IMR-90 (cell line): Measurements from ENCODE around the gene ZNF580. TPM values are rescaled to one million over a fixed set of nuclear protein-coding genes. Genes with fewer than 3 reads are reported as not detected.

Experiments used
- ATAC-seq: fragments of 200-7000 bp; cut with Tn5 transposase; 2 replicates; pipeline ENCODE4 v1.9.1; 2020; ENCODE audit warnings: low read depth, mild to moderate bottlenecking, moderate library complexity
- Bru-seq: library from RNA; stranded (reverse); fragments of 400-500 nt; gene quantifications from one replicate; lab custom pipeline; 2021; lab: Mats Ljungman, UMichigan
- BruChase-seq, 2 experiments: library from RNA; stranded (reverse); fragments of 400-500 nt; gene quantifications; one replicate each; lab custom pipeline; 2021; lab: Mats Ljungman, UMichigan
- BruUV-seq: library from RNA; stranded (reverse); fragments of 400-500 nt; replicated peaks from 2 replicates; lab custom pipeline; 2021; lab: Mats Ljungman, UMichigan
- CTCF ChIA-PET: fragments of 300-600 bp; formaldehyde crosslinking; extraction: SDS; loops from one replicate; lab custom pipeline; 2021; ENCODE audit warnings: antibody characterized with exemption; lab: Yijun Ruan, JAX
- POLR2A ChIA-PET: fragments of 300-600 bp; sonication (Branson Sonifier 250); formaldehyde crosslinking; loops from one replicate; lab custom pipeline; 2022; ENCODE audit warnings: antibody characterized with exemption; ENCODE audit not compliant: unreplicated experiment; lab: Charles Lee
- DNase-seq: peaks from one replicate; pipeline ENCODE4 v3.0.0; 2013
- H2AFZ ChIP-seq: replicated peaks from 2 replicates; pipeline ENCODE3; 2013; ENCODE audit warnings: low read length, mild to moderate bottlenecking; ENCODE audit not compliant: poor library complexity
- H2AK5ac ChIP-seq: 2 replicates; pipeline ENCODE4 v1.6.1; 2013; ENCODE audit warnings: low read depth, low read length, inconsistent platforms
- H2AK9ac ChIP-seq: replicated peaks from 2 replicates; pipeline ENCODE3; 2013; ENCODE audit warnings: mild to moderate bottlenecking, low read depth, low read length, moderate library complexity; ENCODE audit not compliant: poor library complexity
- H2BK120ac ChIP-seq: 2 replicates; pipeline ENCODE4 v1.6.1; 2013; ENCODE audit warnings: low read depth, low read length, inconsistent platforms
- H2BK15ac ChIP-seq: 3 replicates; pipeline ENCODE4 v1.6.1; 2013; ENCODE audit warnings: low read depth, low read length, inconsistent platforms
- H2BK20ac ChIP-seq: 2 replicates; pipeline ENCODE4 v1.6.1; 2013; ENCODE audit warnings: low read depth, mild to moderate bottlenecking, inconsistent platforms, low read length, moderate library complexity
- H2BK5ac ChIP-seq: 2 replicates; pipeline ENCODE4 v1.6.1; 2013; ENCODE audit warnings: mild to moderate bottlenecking, low read depth, low read length, inconsistent platforms; ENCODE audit not compliant: poor library complexity, severe bottlenecking
- H3K14ac ChIP-seq: replicated peaks from 2 replicates; pipeline ENCODE4 v1.6.1; 2013; ENCODE audit warnings: low read depth, low read length, inconsistent platforms
- H3K18ac ChIP-seq: 2 replicates; pipeline ENCODE4 v1.6.1; 2013; ENCODE audit warnings: low read depth, low read length, control low read depth
- H3K23ac ChIP-seq: 2 replicates; pipeline ENCODE4 v1.6.1; 2013; ENCODE audit warnings: low read depth, low read length, inconsistent platforms
- H3K27ac ChIP-seq: 2 replicates; pipeline ENCODE4 v1.5.1; 2013; ENCODE audit warnings: mild to moderate bottlenecking, control low read depth, low read length; ENCODE audit not compliant: insufficient read depth
- H3K27me3 ChIP-seq: 2 replicates; pipeline ENCODE4 v1.6.1; 2013; ENCODE audit warnings: low read length; ENCODE audit not compliant: control insufficient read depth, insufficient read depth
- H3K36me3 ChIP-seq: 2 replicates; pipeline ENCODE4 v1.6.1; 2013; ENCODE audit warnings: low read length, mixed read lengths; ENCODE audit not compliant: control insufficient read depth, insufficient read depth
- H3K4ac ChIP-seq: 2 replicates; pipeline ENCODE4 v1.6.1; 2013; ENCODE audit warnings: low read depth, low read length, inconsistent platforms
- H3K4me1 ChIP-seq: 2 replicates; pipeline ENCODE4 v1.6.1; 2013; ENCODE audit warnings: low read length, mixed read lengths; ENCODE audit not compliant: control insufficient read depth, insufficient read depth
- H3K4me2 ChIP-seq: 2 replicates; pipeline ENCODE4 v1.6.1; 2013; ENCODE audit warnings: low read depth, mild to moderate bottlenecking, control low read depth, low read length, moderate library complexity
- H3K4me3 ChIP-seq: 2 replicates; pipeline ENCODE4 v1.5.1; 2013; ENCODE audit warnings: low read depth, mild to moderate bottlenecking, control low read depth, low read length, moderate library complexity; ENCODE audit not compliant: insufficient read depth
- H3K56ac ChIP-seq: 2 replicates; pipeline ENCODE4 v1.6.1; 2013; ENCODE audit warnings: low read length, inconsistent platforms; ENCODE audit not compliant: insufficient read depth; ENCODE audit errors: extremely low read depth
- H3K79me1 ChIP-seq, 2 experiments: 2 replicates each; pipeline ENCODE4 v1.6.1; 2013; ENCODE audit warnings: low read length in 2 of 2, inconsistent platforms in 1 of 2, low read depth in 1 of 2
- H3K9ac ChIP-seq: 2 replicates; pipeline ENCODE4 v1.6.1; 2013; ENCODE audit warnings: low read depth, low read length, control low read depth
- H3K9me1 ChIP-seq: 2 replicates; pipeline ENCODE4 v1.6.1; 2013; ENCODE audit warnings: low read length, inconsistent platforms; ENCODE audit not compliant: insufficient read depth
- H3K9me3 ChIP-seq: 2 replicates; pipeline ENCODE4 v1.6.1; 2013; ENCODE audit warnings: low read length; ENCODE audit not compliant: control insufficient read depth, insufficient read depth
- H4K20me1 ChIP-seq: 2 replicates; pipeline ENCODE4 v1.6.1; 2013; ENCODE audit warnings: low read length, inconsistent platforms; ENCODE audit not compliant: insufficient read depth
- H4K5ac ChIP-seq: 2 replicates; pipeline ENCODE4 v1.6.1; 2013; ENCODE audit warnings: mild to moderate bottlenecking, low read depth, low read length, control low read depth
- H4K8ac ChIP-seq, 2 experiments: 2 replicates each; pipeline ENCODE4 v1.6.1; 2013; ENCODE audit warnings: low read depth in 2 of 2, low read length in 2 of 2, control low read depth in 1 of 2, inconsistent platforms in 1 of 2
- H4K91ac ChIP-seq: 2 replicates; pipeline ENCODE4 v1.6.1; 2013; ENCODE audit warnings: low read depth, low read length, inconsistent platforms; ENCODE audit not compliant: insufficient read depth
- MAZ ChIP-seq: IDR thresholded peaks from 2 replicates; pipeline ENCODE4 v1.6.1; 2012; ENCODE audit warnings: low read depth, mild to moderate bottlenecking, low read length, improper control_type of control experiment, moderate library complexity, borderline replicate concordance
- NFE2L2 ChIP-seq: fragments of 150-350 bp; IDR thresholded peaks from 2 replicates; pipeline ENCODE4 v1.6.1; 2016; ENCODE audit warnings: low read depth, mild to moderate bottlenecking, low read length
- WGBS, 2 experiments: methylation state at CpG; one replicate each; pipeline versions ENCODE4 v1.1.5 to v1.1.7; 2013; ENCODE audit warnings: missing lambda C conversion rate in 2 of 2; ENCODE audit not compliant: insufficient read length in 1 of 2; ENCODE audit errors: extremely low coverage in 2 of 2; 5-methylcytosine and 5-hydroxymethylcytosine counted together
- dilution Hi-C: fragments of 300-500 bp; cut with HindIII; formaldehyde crosslinking; loops from one replicate; pipeline ENCODE4 v1.14.3; 2018; ENCODE audit warnings: low sequenced_read_pairs; ENCODE audit not compliant: unreplicated experiment
- in situ Hi-C: fragments of 300-500 bp; cut with MboI; formaldehyde crosslinking; loops from 3 replicates; pipeline ENCODE4 v1.14.3; 2019; ENCODE audit warnings: low sequenced_read_pairs, inconsistent platforms, mixed read lengths
- intact Hi-C: fragments of 100-400 bp; cut with micrococcal nuclease; formaldehyde crosslinking; loops from 2 replicates; pipeline ENCODE4 v1.10.0; 2022
- long read RNA-seq: library from polyadenylated mRNA; unstranded; transcript quantifications from one replicate; pipeline ENCODE4 v2.0.0, GENCODE V29; 2021; ENCODE audit not compliant: unreplicated experiment
- polyA plus RNA-seq, 3 experiments: library from polyadenylated mRNA; depleted of rRNA; stranded (reverse); fragments of >200 nt; gene quantifications; 2 replicates each; pipeline ENCODE4 v1.2.3, GENCODE V29; 2012; ENCODE audit warnings: low replicate concordance in 1 of 3
- total RNA-seq: library from RNA; depleted of rRNA; stranded (reverse); fragments of >200 nt; gene quantifications from 2 replicates; pipeline ENCODE4 v1.2.3, GENCODE V29; 2012; rRNA removed

ZNF580 gene
- total RNA-seq (1.4 and 1.7 TPM in 2 replicates), polyA plus RNA-seq (2012; rRNA removed) (36.9 and 44.4 TPM in 2 replicates), Bru-seq, nascent RNA (percentile 86 among the genes with signal in this experiment), BruChase-seq, experiment 1, labeled RNA remaining after a 6-hour chase (percentile 93 among the genes with signal in this experiment), BruChase-seq, experiment 2, labeled RNA remaining after a 2-hour chase (percentile 87 among the genes with signal in this experiment)
- 31.7 and 69.6 TPM in 2 replicates for polyA plus RNA-seq (2012; cell fraction: cytosol; rRNA removed)
- 74.8 and 129 TPM in 2 replicates for polyA plus RNA-seq (2012; cell fraction: nucleus; rRNA removed; ENCODE audit: low replicate concordance)
- long read RNA-seq, transcript ZNF580-201 (2 exons, 1,261 nt): major isoform, 15 of 29 reads
- long read RNA-seq, transcript ZNF580-202 (1 exons, 1,707 nt): minor isoform, 11 of 29 reads
- long read RNA-seq, partial matches to known transcripts: 0 of 29 reads
- long read RNA-seq, other reads (novel, unspliced or antisense): 1 of 29 reads

DNA sequence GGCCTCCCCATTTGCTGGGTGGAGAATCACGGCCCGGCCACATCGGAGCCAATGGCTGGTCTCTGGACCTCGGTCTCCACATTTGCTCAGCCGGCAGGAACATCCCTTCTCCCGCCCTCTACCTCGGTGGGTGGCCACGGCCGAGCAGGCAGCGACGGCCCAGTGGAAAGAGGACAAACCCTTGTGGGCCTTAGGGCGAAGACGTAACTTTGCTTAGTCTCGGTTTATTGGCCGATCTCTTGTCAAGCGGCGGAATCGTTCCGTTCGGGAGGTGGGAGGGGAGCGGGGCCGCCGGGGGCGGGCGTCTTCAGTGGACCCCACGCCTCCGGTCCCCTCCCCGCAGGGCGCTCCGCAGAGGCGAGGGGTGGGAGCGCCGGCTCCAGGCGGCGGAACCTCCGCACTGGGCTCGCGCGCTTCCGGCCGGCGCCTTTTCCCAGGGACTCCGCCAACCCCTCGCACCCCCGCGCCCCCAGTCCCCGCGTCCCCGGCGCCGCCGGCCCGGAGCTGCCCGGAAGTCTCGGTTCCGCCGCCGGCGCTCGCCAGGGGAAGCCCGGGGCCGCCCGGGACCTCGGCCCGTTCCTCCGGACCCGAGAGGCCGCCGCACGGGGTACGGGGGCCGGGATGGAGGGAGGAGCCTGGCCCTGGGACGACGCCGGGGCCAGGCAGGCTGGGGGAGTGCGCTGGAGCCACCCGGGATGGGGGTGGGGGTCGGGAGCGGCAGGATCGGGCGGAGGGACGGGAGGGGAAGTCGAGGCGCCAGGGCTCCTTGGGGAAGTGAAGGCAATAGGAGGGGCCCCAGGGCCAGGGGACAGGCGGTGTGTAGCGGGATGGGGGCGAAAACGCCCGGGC, at the start of gene ZNF580:
ZNF580 (plus strand) TSS at position 426 of the 849 bp plus-strand sequence. CDS start 1,507 bp downstream, outside the sequence.
- ChIA-PET POLR2A (interaction anchor here (0.6 to 0.7 kb wide), 3 partner anchors 9 to 156 kb away, joined by 6 to 21 read pairs (median 6); no protein-coding TSS in a partner anchor), CTCF (no interaction called here)
- H3K27me3 ChIP-seq: no peaks in the 10 kb centered on the region
- peak within 1 kb of the TSS; percentile 76 for H3K27ac ChIP-seq
- TF ChIP-seq MAZ (peak; percentile 79; the same call in 1 of the 2 replicates), NFE2L2 (no peak)
- H3K4me1 ChIP-seq: peaks cover 19% of the 10 kb centered on the region
- DNase-seq (peak; percentile 78), ATAC-seq (peak; percentile 68)
- H3K36me3 ChIP-seq: peaks cover 14% of the 10 kb centered on the region; the same call in 1 of the 2 replicates
- peak within 1 kb of the TSS; percentile 98 for H3K56ac ChIP-seq
- peak within 1 kb of the TSS; percentile 81 for H3K9ac ChIP-seq
- H4K5ac ChIP-seq: peak within 1 kb of the TSS; percentile 88
- peak within 1 kb of the TSS; percentile 90 for H2AFZ ChIP-seq
- BruUV-seq: no TSS peak
- dilution Hi-C loops (no loop called here), in situ Hi-C loops (loop anchor here (25.0 kb wide), 2 partner anchors 354 to 528 kb away; partner anchors contain the start of genes BRSK1, HSPBP1 and PPP1R12C), intact Hi-C loops (no loop called here)
- H2AK9ac ChIP-seq: peak within 1 kb of the TSS; percentile 99
- 0 out of 2 replicates have a peak, but pooled peaks cover 9% of the 10 kb centered on the region for H4K20me1 ChIP-seq
- H3K23ac ChIP-seq: peak within 1 kb of the TSS; percentile 99
- H2BK5ac ChIP-seq: peak within 1 kb of the TSS; percentile 69
- peak within 1 kb of the TSS; percentile 97 for H3K4ac ChIP-seq
- H2BK120ac ChIP-seq: peak within 1 kb of the TSS; percentile 28; the same call in 1 of the 2 replicates
- peaks cover 13% of the 10 kb centered on the region for H3K9me1 ChIP-seq
- peak within 1 kb of the TSS; percentile 72 for H2AK5ac ChIP-seq
- H3K79me1 ChIP-seq: peaks cover 31 to 85% of the 10 kb centered on the region in 2 experiments
- H3K18ac ChIP-seq: peak within 1 kb of the TSS; percentile 73
- H4K91ac ChIP-seq: peak within 1 kb of the TSS; percentile 90
- 1% methylated on average over 43 of the region's 89 CpGs; no CpG with 5 or more reads in 1 of the 2 experiments for WGBS, 2 experiments
- no peak within 1 kb of the TSS; the same call in 1 of the 2 replicates for H2BK20ac ChIP-seq
- H3K4me3 ChIP-seq: peak within 1 kb of the TSS; percentile 74
- no peaks in the 10 kb centered on the region for H3K9me3 ChIP-seq
- no peak within 1 kb of the TSS for H2BK15ac ChIP-seq
- H3K14ac ChIP-seq: peak within 1 kb of the TSS; percentile 98
- H3K4me2 ChIP-seq: peak within 1 kb of the TSS; percentile 93
- H4K8ac ChIP-seq: peak within 1 kb of the TSS; percentile 85 to 89
